Caco-2 (cell line): Measurements from ENCODE around the gene LYZ. TPM values are rescaled to one million over a fixed set of nuclear protein-coding genes. Genes with fewer than 3 reads are reported as not detected.

ENCODE experiments used
- BruUV-seq: library from RNA; stranded (reverse); fragments of 400-500 nt; replicated peaks from 2 replicates; lab custom pipeline; 2021; lab: Mats Ljungman, UMichigan
- CTCF ChIA-PET: fragments of 300-600 bp; sonication (Branson Sonifier 250); formaldehyde crosslinking; loops from one replicate; lab custom pipeline; 2022; ENCODE audit warnings: antibody characterized with exemption; lab: Charles Lee
- POLR2A ChIA-PET: fragments of 300-600 bp; sonication (Branson Sonifier 250); formaldehyde crosslinking; loops from one replicate; lab custom pipeline; 2022; ENCODE audit warnings: antibody characterized with exemption; lab: Charles Lee
- DNase-seq, 2 experiments: peaks; one replicate each; pipeline versions ENCODE4 v3.0.0 to v3.0.0-alpha.2; 2020 to 2022
- H3K27me3 ChIP-seq: replicated peaks from 2 replicates; pipeline ENCODE4 v1.6.0; 2011; ENCODE audit warnings: low read length; ENCODE audit not compliant: control insufficient read depth, insufficient read depth
- H3K36me3 ChIP-seq: 2 replicates; pipeline ENCODE4 v1.5.1; 2011; ENCODE audit warnings: low read length; ENCODE audit not compliant: control insufficient read depth, insufficient read depth
- H3K4me1 ChIP-seq: fragments of 250-450 bp; sonication (Bioruptor Pico); 2 replicates; pipeline ENCODE4 v1.5.1; 2020; ENCODE audit warnings: mild to moderate bottlenecking
- H3K4me3 ChIP-seq: 2 replicates; pipeline ENCODE4 v1.5.1; 2011; ENCODE audit warnings: low read depth, mild to moderate bottlenecking, control low read depth, low read length
- H3K9me3 ChIP-seq: fragments of 250-450 bp; sonication (Bioruptor Pico); 2 replicates; pipeline ENCODE4 v1.5.1; 2020; ENCODE audit warnings: mild to moderate bottlenecking, moderate library complexity
- H3K27ac Mint-ChIP-seq: one replicate; pipeline ENCODE4 v1.8.0; 2022; ENCODE audit warnings: mixed read lengths; ENCODE audit not compliant: unreplicated experiment
- H3K27me3 Mint-ChIP-seq: one replicate; pipeline ENCODE4 v1.8.0; 2022; ENCODE audit warnings: mixed read lengths; ENCODE audit not compliant: insufficient read depth, unreplicated experiment
- H3K36me3 Mint-ChIP-seq: one replicate; pipeline ENCODE4 v1.8.0; 2022; ENCODE audit warnings: mild to moderate bottlenecking, mixed read lengths; ENCODE audit not compliant: insufficient read depth, unreplicated experiment
- H3K4me1 Mint-ChIP-seq: one replicate; pipeline ENCODE4 v1.8.0; 2022; ENCODE audit warnings: low read depth, mixed read lengths; ENCODE audit not compliant: unreplicated experiment
- H3K4me3 Mint-ChIP-seq: one replicate; pipeline ENCODE4 v1.8.0; 2022; ENCODE audit warnings: mild to moderate bottlenecking, moderate library complexity, mixed read lengths; ENCODE audit not compliant: unreplicated experiment
- H3K9me3 Mint-ChIP-seq: one replicate; pipeline ENCODE4 v1.8.0; 2022; ENCODE audit warnings: mixed read lengths; ENCODE audit not compliant: unreplicated experiment
- CTCF ChIP-seq, 2 experiments: fragments of 200-600 bp in 1 of 2; IDR thresholded peaks; 1 replicate in 1 of 2; 2 replicates in 1 of 2; pipeline versions ENCODE4 v1.5.1 to v1.8.0; 2011 to 2022; ENCODE audit warnings: antibody characterized with exemption in 1 of 2, control low read depth in 1 of 2, inconsistent platforms in 1 of 2, low read depth in 1 of 2, low read length in 1 of 2, mild to moderate bottlenecking in 1 of 2, moderate library complexity in 1 of 2; ENCODE audit not compliant: insufficient read depth in 1 of 2, severe bottlenecking in 1 of 2, unreplicated experiment in 1 of 2
- intact Hi-C: fragments of 100-400 bp; cut with micrococcal nuclease; formaldehyde crosslinking; loops from one replicate; pipeline ENCODE4 v1.10.0; 2022; ENCODE audit not compliant: unreplicated experiment
- total RNA-seq: library from RNA; stranded (reverse); gene quantifications from 2 replicates; pipeline ENCODE4 v1.2.3, GENCODE V29; 2022

The LYZ gene
- total RNA-seq, 1 experiment from 2014 or later: 16.9 TPM

GRCh38 chr12:69343357-69343756 is 4.8 kb upstream of the LYZ start:
- H3K4me3 Mint-ChIP-seq: no peak overlapping the region
- peaks cover 69% of the 10 kb centered on the region for H3K4me1 ChIP-seq
- CTCF ChIA-PET: interaction anchor here (0.5 to 1.2 kb wide), 2 partner anchors 14 to 52 kb away, joined by 3 read pairs; no protein-coding TSS in a partner anchor
- intact Hi-C loops: no loop called here
- H3K4me3 ChIP-seq: no peak overlapping the region
- H3K9me3 ChIP-seq: no peaks in the 10 kb centered on the region
- POLR2A ChIA-PET: interaction anchor here (1.1 kb wide), 1 partner anchor 10 kb away, joined by 3 read pairs; no protein-coding TSS in a partner anchor
- no peaks in the 10 kb centered on the region for H3K27me3 Mint-ChIP-seq
- peaks cover 6% of the 10 kb centered on the region for H3K36me3 Mint-ChIP-seq
- no peaks in the 10 kb centered on the region for H3K9me3 Mint-ChIP-seq
- no peaks in the 10 kb centered on the region for H3K27me3 ChIP-seq
- no peak for TF ChIP-seq CTCF (IDR thresholded peaks at IDR 0.05; ENCODE audit: insufficient read depth in 1 of 2, low read depth in 1 of 2, low read length in 1 of 2, severe bottlenecking in 1 of 2, unreplicated experiment in 1 of 2)
- H3K36me3 ChIP-seq: no peaks in the 10 kb centered on the region
- no TSS peak for BruUV-seq
- no peak overlapping the region for H3K27ac Mint-ChIP-seq
- no peak for DNase-seq
- H3K4me1 Mint-ChIP-seq: peaks cover 27% of the 10 kb centered on the region

GRCh38 chr12:69343885-69344612 is 4.1 kb upstream of the LYZ start:
- Histone ChIP-seq H3K36me3 (no peaks in the 10 kb centered on the region), H3K9me3 (no peaks in the 10 kb centered on the region), H3K4me3 (no peak overlapping the region), H3K4me1 (peaks cover 65% of the 10 kb centered on the region), H3K27me3 (no peaks in the 10 kb centered on the region)
- Mint-ChIP-seq H3K9me3 (no peaks in the 10 kb centered on the region), H3K27me3 (no peaks in the 10 kb centered on the region), H3K27ac (no peak overlapping the region), H3K4me3 (no peak overlapping the region), H3K36me3 (peaks cover 6% of the 10 kb centered on the region), H3K4me1 (peaks cover 29% of the 10 kb centered on the region)
- POLR2A ChIA-PET: interaction anchor here (1.1 kb wide), 1 partner anchor 11 kb away, joined by 3 read pairs; no protein-coding TSS in a partner anchor
- DNase-seq: no peak
- TF ChIP-seq CTCF (IDR thresholded peaks at IDR 0.05; ENCODE audit: insufficient read depth in 1 of 2, low read depth in 1 of 2, low read length in 1 of 2, severe bottlenecking in 1 of 2, unreplicated experiment in 1 of 2): no peak
- intact Hi-C loops: no loop called here
- no TSS peak for BruUV-seq
- CTCF ChIA-PET: interaction anchor here (1.2 kb wide), 1 partner anchor 53 kb away, joined by 3 read pairs; no protein-coding TSS in a partner anchor

GRCh38 chr12:69345077-69345476 is 3.1 kb upstream of the LYZ start:
- no peak for DNase-seq
- Mint-ChIP-seq H3K36me3 (peaks cover 6% of the 10 kb centered on the region), H3K27me3 (no peaks in the 10 kb centered on the region), H3K4me1 (peaks cover 27% of the 10 kb centered on the region), H3K27ac (no peak overlapping the region), H3K4me3 (no peak overlapping the region), H3K9me3 (no peaks in the 10 kb centered on the region)
- no peaks in the 10 kb centered on the region for H3K36me3 ChIP-seq
- no peak overlapping the region for H3K4me3 ChIP-seq
- BruUV-seq: no TSS peak
- H3K4me1 ChIP-seq: peaks cover 60% of the 10 kb centered on the region
- TF ChIP-seq CTCF (IDR thresholded peaks at IDR 0.05; ENCODE audit: insufficient read depth in 1 of 2, low read depth in 1 of 2, low read length in 1 of 2, severe bottlenecking in 1 of 2, unreplicated experiment in 1 of 2): no peak
- H3K27me3 ChIP-seq: no peaks in the 10 kb centered on the region
- intact Hi-C loops: no loop called here
- CTCF ChIA-PET: no interaction called here
- no peaks in the 10 kb centered on the region for H3K9me3 ChIP-seq
- POLR2A ChIA-PET: no interaction called here
